ENCODE results near the gene PPP3R1. TPM values are rescaled to one million over a fixed set of nuclear protein-coding genes. Genes with fewer than 3 reads are reported as not detected.
A peak's percentile ranks its signal among the peaks of the same experiment; 100 is the strongest.

Gene PPP3R1
- total RNA-seq, 4 donors from 2014 or later = 16.9 to 32.3 (median 29.8) TPM

GRCh38 chr2:68293024-68293423 is 40.7 kb upstream of the PPP3R1 start:
- Histone ChIP-seq H3K4me3 (no peak overlapping the region), H3K36me3 (no peaks in the 10 kb centered on the region), H3K27me3 (no peaks in the 10 kb centered on the region), H3K27ac (peak overlapping the region in 1 of 4 donors; percentile 8), H3K4me1 (peaks cover 59 to 64% of the 10 kb centered on the region in 2 donors), H3K9me3 (no peaks in the 10 kb centered on the region)
- in situ Hi-C loops (cut with MboI; ENCODE audit: low sequenced_read_pairs in 4 of 4) = loop anchor here in 1 of 4 donors (5.0 to 10.0 kb wide), 2 partner anchors 96 to 168 kb away; no protein-coding TSS in a partner anchor
- DNase-seq = no peak
- ATAC-seq = no peak
- intact Hi-C loops (cut with DNase I; ENCODE audit: low total_unique reads) = no loop called here
- TF ChIP-seq POLR2A (IDR thresholded peaks at IDR 0.05) = no peak
- TF ChIP-seq, protein P1, sequence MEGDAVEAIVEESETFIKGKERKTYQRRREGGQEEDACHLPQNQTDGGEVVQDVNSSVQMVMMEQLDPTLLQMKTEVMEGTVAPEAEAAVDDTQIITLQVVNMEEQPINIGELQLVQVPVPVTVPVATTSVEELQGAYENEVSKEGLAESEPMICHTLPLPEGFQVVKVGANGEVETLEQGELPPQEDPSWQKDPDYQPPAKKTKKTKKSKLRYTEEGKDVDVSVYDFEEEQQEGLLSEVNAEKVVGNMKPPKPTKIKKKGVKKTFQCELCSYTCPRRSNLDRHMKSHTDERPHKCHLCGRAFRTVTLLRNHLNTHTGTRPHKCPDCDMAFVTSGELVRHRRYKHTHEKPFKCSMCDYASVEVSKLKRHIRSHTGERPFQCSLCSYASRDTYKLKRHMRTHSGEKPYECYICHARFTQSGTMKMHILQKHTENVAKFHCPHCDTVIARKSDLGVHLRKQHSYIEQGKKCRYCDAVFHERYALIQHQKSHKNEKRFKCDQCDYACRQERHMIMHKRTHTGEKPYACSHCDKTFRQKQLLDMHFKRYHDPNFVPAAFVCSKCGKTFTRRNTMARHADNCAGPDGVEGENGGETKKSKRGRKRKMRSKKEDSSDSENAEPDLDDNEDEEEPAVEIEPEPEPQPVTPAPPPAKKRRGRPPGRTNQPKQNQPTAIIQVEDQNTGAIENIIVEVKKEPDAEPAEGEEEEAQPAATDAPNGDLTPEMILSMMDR (IDR thresholded peaks at IDR 0.05 in 4 of 5, conservative IDR thresholded peaks at IDR 0.05 in 1 of 5) = no peak

- DNase-seq (no peak), ATAC-seq (no peak)
- Histone ChIP-seq H3K27me3 (no peaks in the 10 kb centered on the region), H3K27ac (peak overlapping the region in 3 of 4 donors; percentile 74 to 84 (median 75)), H3K4me1 (peaks cover 67 to 72% of the 10 kb centered on the region in 2 donors), H3K4me3 (no peak overlapping the region), H3K36me3 (no peaks in the 10 kb centered on the region), H3K9me3 (no peaks in the 10 kb centered on the region)
- intact Hi-C loops (cut with DNase I; ENCODE audit: low total_unique reads) = no loop called here
- TF ChIP-seq, protein P1 (IDR thresholded peaks at IDR 0.05 in 4 of 5, conservative IDR thresholded peaks at IDR 0.05 in 1 of 5) = peak; percentile 52 to 76 (median 66)
- TF ChIP-seq POLR2A (IDR thresholded peaks at IDR 0.05) = no peak
- in situ Hi-C loops (cut with MboI; ENCODE audit: low sequenced_read_pairs in 4 of 4) = loop anchor here in 1 of 4 donors (5.0 to 10.0 kb wide), 2 partner anchors 95 to 167 kb away; no protein-coding TSS in a partner anchor
Observed at GRCh38 chr2:68292108-68292710, 39.9 kb upstream of the PPP3R1 start.

- intact Hi-C loops (cut with DNase I; ENCODE audit: low total_unique reads) = no loop called here
- no peak for ATAC-seq
- TF ChIP-seq POLR2A (IDR thresholded peaks at IDR 0.05) = no peak
- TF ChIP-seq, protein P1 (IDR thresholded peaks at IDR 0.05 in 4 of 5, conservative IDR thresholded peaks at IDR 0.05 in 1 of 5) = no peak
- Histone ChIP-seq H3K4me3 (no peak overlapping the region), H3K4me1 (peaks cover 72 to 76% of the 10 kb centered on the region in 2 donors), H3K36me3 (no peaks in the 10 kb centered on the region), H3K9me3 (no peaks in the 10 kb centered on the region), H3K27me3 (no peaks in the 10 kb centered on the region), H3K27ac (peak overlapping the region; percentile 67 to 84 (median 74))
- no peak for DNase-seq
- in situ Hi-C loops (cut with MboI; ENCODE audit: low sequenced_read_pairs in 4 of 4) = loop anchor here in 1 of 4 donors (5.0 to 10.0 kb wide), 2 partner anchors 94 to 167 kb away; no protein-coding TSS in a partner anchor
Observed at GRCh38 chr2:68291314-68291713, 39.0 kb upstream of the PPP3R1 start.

DNA sequence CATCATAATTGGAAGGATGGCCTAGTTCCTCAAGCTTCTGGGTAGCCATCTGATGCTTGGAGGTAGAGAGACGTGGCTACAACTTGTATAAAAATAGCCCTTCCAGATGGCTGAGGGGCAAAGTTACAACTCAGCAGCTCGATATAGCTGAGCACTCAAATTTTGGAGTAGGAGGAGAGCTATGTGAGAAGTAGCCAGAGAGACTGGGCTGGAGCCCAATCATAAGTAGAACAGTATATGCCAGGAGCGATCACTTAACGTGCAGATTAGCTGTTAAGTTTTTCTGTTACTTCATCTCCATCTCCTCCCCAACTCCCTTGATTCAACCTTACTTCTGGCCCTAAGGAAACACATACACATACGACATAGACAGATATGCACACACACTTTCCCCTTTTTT is 38.6 kb upstream of the PPP3R1 start:
- peak overlapping the region; percentile 67 to 84 (median 74) for H3K27ac ChIP-seq
- in situ Hi-C loops (cut with MboI; ENCODE audit: low sequenced_read_pairs in 4 of 4) = loop anchor here in 1 of 4 donors (5.0 to 10.0 kb wide), 2 partner anchors 94 to 166 kb away; no protein-coding TSS in a partner anchor

More for the DNA sequence above, 38.6 kb upstream of the PPP3R1 start:
- DNase-seq (peak; percentile 46 to 52), ATAC-seq (peak; percentile 66 to 87)
- Histone ChIP-seq H3K27me3 (no peaks in the 10 kb centered on the region), H3K9me3 (no peaks in the 10 kb centered on the region), H3K36me3 (no peaks in the 10 kb centered on the region), H3K4me1 (peaks cover 72 to 76% of the 10 kb centered on the region in 2 donors), H3K4me3 (no peak overlapping the region)
- intact Hi-C loops (cut with DNase I; ENCODE audit: low total_unique reads) = no loop called here
- TF ChIP-seq POLR2A (IDR thresholded peaks at IDR 0.05) = peak in 1 of 2 donors; percentile 6
- TF ChIP-seq, protein P1 (IDR thresholded peaks at IDR 0.05 in 4 of 5, conservative IDR thresholded peaks at IDR 0.05 in 1 of 5) = no peak
